NCI-H2171 (cell line): Measurements from ENCODE around the gene PARL.

Experiments used
- DNase-seq: peaks from one replicate; lab custom pipeline; 2025; lab: John Stamatoyannopoulos, UW

Gene PARL

GRCh38 chr3:183884427-183885296 is at the start of gene PARL:
Gene PARL, minus strand, starts transcription at chr3:183884880. Its CDS starts 34 bp downstream, at chr3:183884846.
- peak; percentile 91 for DNase-seq

GRCh38 chr3:183933160-183933559 is 48.5 kb upstream of the PARL start:
- DNase-seq: no peak

GRCh38 chr3:183931881-183932280 is 47.2 kb upstream of the PARL start:
- no peak for DNase-seq

GRCh38 chr3:183930086-183930485 is 45.4 kb upstream of the PARL start:
- no peak for DNase-seq

- no peak for DNase-seq
These were observed 42.4 kb upstream of the PARL start for GRCh38 chr3:183927059-183927458.

GRCh38 chr3:183924956-183925355 is 40.3 kb upstream of the PARL start:
- DNase-seq: no peak

- no peak for DNase-seq
These were observed 39.9 kb upstream of the PARL start for GRCh38 chr3:183924543-183924942.

GRCh38 chr3:183922421-183922820 is 37.7 kb upstream of the PARL start:
- DNase-seq: no peak

GRCh38 chr3:183921096-183921495 is 36.4 kb upstream of the PARL start:
- no peak for DNase-seq

- DNase-seq: no peak
These were observed 35.7 kb upstream of the PARL start for GRCh38 chr3:183920416-183920815.

- DNase-seq: no peak
These were observed 33.5 kb upstream of the PARL start for GRCh38 chr3:183918178-183918577.

- no peak for DNase-seq
These were observed 33.1 kb upstream of the PARL start for GRCh38 chr3:183917776-183918175.

GRCh38 chr3:183914856-183915255 is 30.2 kb upstream of the PARL start:
- no peak for DNase-seq

- DNase-seq: no peak
These were observed 28.9 kb upstream of the PARL start for GRCh38 chr3:183913580-183913920.

GRCh38 chr3:183912895-183913579 is 28.4 kb upstream of the PARL start:
- DNase-seq: no peak

- DNase-seq: no peak
These were observed 27.3 kb upstream of the PARL start for GRCh38 chr3:183911763-183912506.

- no peak for DNase-seq
These were observed 26.4 kb upstream of the PARL start for GRCh38 chr3:183911087-183911486.

GRCh38 chr3:183909030-183909600 is 24.4 kb upstream of the PARL start:
- DNase-seq: no peak

GRCh38 chr3:183907911-183908331 is 23.2 kb upstream of the PARL start:
- DNase-seq: no peak

- DNase-seq: no peak
These were observed 22.5 kb upstream of the PARL start for GRCh38 chr3:183907176-183907575.

- DNase-seq: no peak
These were observed 21.7 kb upstream of the PARL start for GRCh38 chr3:183906234-183906921.
